Measurements from ENCODE around the gene NME1.

DNA sequence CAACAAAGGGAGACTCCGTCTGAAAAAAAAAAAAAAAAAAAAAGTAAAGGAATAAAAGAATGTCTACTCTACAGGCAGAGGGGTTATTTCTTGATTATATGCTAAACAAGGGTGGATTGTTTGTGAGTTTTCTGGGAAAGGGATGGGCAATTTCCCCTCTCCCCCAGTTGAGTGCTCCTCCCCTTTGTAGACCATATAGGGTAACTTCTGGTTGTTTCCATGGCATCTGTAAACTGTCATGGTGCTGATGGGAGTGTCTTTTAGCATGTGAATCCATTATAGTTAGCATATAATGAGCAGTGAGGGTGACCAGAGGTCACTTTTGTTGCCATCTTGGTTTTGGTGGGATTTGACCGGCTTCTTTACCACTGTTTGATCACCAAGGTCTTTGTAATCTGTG, 4.2 kb upstream of the NME1 start:
- TF ChIP-seq, protein P1, sequence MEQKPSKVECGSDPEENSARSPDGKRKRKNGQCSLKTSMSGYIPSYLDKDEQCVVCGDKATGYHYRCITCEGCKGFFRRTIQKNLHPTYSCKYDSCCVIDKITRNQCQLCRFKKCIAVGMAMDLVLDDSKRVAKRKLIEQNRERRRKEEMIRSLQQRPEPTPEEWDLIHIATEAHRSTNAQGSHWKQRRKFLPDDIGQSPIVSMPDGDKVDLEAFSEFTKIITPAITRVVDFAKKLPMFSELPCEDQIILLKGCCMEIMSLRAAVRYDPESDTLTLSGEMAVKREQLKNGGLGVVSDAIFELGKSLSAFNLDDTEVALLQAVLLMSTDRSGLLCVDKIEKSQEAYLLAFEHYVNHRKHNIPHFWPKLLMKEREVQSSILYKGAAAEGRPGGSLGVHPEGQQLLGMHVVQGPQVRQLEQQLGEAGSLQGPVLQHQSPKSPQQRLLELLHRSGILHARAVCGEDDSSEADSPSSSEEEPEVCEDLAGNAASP (IDR thresholded peaks at IDR 0.05): no peak
- no peak for TF ChIP-seq ZNF3 (CRISPR knock-in tag; IDR thresholded peaks at IDR 0.05)

Data from K562 (cell line).